ENCODE data around the gene ADCY3.
"Not testable (repeated sequence)": the region's sequence is repeated elsewhere in the genome, so short reads cannot be mapped to it uniquely, and the experiment has no call there.

Gene ADCY3

DNA sequence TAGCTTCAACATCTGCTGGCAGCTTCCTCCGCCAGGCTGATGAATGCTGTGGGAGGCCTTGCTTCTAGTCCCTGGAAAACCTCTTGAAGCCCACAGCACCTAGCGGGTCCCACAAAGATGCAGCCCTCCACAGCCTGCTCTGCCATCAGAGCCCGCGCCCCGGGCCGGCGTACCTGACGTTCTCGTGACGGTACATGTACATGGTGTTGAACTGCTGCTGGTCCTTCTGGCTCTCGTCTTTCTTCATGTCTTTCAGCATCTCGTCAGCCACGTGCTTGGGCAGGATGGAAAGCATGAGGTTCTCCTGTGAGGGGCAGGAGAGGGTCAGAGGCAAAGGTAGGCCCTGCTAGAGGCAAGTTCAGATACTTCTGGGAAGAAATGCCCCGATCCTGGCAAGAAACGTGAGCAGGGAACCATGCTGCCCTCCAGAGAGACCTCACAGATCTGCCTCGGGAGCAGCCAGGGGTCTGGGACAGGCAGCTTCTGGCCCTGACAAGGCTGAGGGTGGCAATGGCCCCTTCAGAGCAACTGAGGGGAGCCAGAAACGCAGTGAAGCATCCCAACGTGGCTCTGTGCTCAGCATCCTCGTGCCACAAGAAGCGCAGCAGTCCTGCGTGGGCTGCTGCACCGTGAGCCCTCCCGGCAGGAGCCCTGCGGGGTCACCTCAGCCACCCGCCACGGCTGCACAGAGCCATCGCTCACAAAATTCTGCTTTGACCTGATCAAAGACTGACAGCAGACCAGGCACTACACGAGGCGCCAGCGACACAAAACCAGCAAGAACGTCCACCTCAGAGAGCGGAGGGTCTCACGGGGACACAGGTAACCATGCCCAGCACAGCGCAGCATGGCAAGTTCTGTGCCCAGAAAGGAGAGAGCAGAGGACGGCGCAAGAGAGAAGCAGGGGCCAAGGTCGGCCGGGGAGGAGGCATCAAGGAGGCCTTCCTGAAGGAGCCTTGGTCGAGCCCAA, 77.7 kb downstream of the ADCY3 start:
- DNase-seq: no peak

- no peak for DNase-seq
These were observed 78.8 kb downstream of the ADCY3 start for GRCh38 chr2:24840962-24841945.

DNA sequence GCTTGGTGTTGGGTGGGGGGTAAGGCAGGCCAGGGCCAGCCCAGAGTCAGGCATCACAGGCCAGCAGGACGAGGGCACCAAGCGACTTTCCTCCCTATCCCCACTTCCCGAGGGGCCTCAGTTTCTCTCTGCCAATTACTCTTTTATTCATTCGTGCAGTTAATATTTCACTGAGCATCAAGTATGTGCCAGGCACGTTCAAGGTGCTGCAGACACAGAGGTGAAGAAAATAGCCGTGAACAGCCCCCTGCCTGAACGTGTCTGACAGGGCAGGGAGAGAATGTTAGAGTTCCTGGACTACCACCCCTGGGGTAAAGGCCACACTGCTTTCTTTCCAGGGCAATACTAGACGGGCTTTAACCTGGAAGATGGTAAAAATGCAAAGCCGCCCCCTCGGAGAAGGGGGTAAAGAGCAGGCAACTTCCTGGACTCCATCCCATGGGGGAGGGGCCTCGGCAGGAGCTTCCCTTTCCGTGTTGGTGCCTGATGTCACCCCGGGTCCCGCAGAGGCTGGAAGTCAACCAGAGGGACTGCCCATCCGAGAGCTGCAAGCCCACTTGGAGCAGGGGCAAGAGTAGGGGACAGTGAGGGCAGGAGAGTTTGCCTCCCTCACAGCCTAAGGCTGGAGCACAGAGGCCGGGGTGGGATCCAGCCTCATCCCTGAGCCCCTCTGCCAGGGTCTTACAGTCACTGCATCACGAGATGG, 79.7 kb downstream of the ADCY3 start:
- no peak for DNase-seq

GRCh38 chr2:24839729-24840128, 80.3 kb downstream of the ADCY3 start:
- no peak for DNase-seq

GRCh38 chr2:24838541-24838940, 81.5 kb downstream of the ADCY3 start:
- no peak for DNase-seq

DNA sequence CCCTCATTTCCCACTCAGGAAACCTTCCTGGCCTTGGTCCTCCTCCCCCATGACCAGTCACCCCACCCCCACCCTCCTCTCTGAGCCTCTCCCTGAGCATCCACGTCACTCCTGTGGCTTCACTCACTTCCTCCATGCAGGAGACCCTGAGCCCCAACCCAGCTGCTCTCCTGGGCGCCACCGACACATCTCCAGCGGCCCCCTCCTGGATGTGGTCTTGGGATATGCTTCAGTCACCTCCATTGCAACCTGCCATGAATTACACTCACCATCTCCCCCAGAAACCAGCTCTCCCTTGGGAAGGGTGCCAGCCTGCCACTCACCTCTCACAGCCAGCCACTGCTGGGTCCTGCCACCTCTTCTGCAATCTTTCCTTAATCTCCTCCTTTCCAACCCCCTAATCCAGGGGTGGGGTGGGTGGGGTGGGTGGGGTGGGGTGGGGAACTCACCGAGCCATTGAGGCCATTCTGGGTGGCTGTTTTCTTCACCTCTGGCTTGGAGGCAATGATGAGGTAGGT, 82.0 kb downstream of the ADCY3 start:
- no peak for DNase-seq

GRCh38 chr2:24836706-24837105, 83.3 kb downstream of the ADCY3 start:
- DNase-seq: no peak

- DNase-seq: no peak
These were observed 83.8 kb downstream of the ADCY3 start for GRCh38 chr2:24836206-24836605.

- DNase-seq: not testable (repeated sequence)
These were observed 84.6 kb downstream of the ADCY3 start for GRCh38 chr2:24835411-24835810.

DNA sequence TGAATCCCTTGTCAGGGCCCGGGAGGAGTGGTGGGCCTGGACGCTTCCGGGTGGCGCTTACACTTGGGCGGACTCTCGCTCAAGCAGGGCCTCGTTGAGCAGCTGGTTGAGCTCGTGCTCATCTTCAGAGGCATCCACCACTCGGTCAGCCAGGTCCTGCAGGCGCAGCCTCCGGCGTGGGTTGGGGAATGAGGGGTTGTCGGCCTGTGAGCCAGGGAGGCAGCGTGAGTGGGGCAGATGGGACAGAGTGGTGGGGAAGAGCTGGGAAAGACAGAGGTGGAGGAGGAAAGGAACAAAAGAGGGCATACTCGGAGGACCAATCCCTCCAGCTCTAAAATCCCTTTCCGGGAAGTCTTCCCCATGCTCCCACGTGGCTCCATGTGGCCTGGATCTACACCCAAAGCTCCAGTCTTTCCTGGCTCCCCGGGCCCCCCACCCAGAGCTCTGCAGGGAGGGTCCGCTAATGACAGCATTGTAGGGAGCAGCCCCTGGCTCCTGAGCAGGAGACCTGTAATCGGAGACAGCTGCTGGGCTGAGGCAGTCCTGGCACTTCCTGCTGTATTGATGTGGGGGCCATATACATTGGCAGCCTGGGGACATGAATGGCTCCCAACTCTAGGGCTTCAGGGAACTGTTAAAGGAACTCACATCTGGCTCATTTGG, 85.2 kb downstream of the ADCY3 start:
- DNase-seq: no peak

GRCh38 chr2:24833821-24834732, 86.0 kb downstream of the ADCY3 start:
- no peak for DNase-seq

GRCh38 chr2:24832931-24833701, 86.9 kb downstream of the ADCY3 start:
- DNase-seq: no peak

DNA sequence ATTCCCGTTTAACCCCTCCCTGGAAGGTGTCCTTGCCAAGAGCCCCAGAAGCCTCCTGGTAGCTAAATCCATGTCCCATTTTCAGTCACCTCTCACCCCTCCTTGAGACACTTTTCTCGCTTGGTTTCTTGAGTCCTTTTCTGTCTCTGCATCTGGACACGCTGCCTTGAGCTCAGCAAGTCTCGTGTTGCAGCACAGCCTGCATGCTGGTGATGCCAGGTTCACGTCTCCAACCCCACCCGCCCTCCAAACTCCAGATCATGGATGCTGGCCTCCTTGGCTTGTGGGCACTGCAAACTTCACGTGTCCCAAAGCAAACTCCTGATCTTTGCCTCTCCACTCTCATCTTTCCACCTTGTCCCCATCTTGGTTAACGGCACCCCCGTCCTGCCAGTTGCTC, 87.5 kb downstream of the ADCY3 start:
- DNase-seq: no peak

DNA sequence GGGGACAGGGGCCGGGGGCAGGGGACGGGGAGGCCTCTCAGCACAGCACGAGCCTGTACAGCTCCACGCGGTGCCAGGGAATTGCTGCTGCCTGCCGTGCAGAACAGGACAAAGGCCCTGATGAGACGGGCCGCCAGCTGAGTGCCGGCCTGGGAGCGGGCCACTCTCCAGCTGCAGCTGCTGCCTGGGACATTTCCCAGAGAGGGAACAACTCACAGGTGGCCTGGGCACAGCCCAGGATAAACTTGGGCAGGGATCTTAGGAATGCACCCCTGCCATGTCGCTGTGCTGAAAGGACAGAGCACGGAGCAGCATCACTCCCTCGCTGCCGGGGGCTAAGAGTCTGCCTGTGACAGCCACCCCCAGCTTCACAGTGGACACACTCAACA, 88.0 kb downstream of the ADCY3 start:
- DNase-seq: no peak

DNA sequence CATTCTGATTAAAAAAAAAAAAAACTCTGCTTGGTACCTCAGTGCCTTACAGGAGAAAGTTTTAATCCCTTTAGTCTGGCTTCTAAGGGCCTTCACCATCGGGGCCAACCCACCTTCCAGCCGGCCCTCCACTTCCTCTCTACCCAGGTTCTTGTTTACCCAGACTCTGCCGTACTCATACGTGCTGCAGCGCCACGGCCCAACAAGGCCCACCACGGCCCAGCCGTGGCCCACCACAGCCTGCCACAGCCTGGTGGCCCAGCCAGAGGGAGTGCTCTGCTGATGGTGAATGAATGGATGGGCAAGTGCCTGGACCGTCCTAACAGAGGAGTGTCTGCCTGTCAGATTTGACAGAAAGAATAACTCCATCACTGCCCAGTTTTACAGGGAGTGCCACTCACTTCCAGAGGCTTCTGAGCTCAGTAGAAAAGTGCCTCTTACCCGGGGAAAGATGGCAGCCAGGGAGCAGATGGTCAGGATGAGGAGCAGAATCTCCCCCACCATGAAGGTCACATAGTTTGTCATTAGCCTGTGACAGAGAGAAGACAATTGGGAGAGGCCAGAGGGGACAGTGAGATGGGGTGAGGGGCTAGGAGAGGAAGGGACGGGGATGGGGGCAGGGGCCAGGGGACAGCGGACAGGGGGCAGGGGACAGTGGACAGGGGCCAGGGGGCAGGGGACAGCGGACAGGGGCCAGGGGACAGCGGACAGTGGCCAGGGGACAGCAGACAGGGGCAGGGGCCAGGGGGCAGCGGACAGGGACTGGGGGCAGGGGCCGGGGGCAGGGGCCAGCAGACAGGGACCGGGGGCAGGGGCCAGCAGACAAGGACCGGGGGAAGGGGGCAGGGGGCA, 88.6 kb downstream of the ADCY3 start:
- no peak for DNase-seq

GRCh38 chr2:24830786-24831185, 89.3 kb downstream of the ADCY3 start:
- no peak for DNase-seq

DNA sequence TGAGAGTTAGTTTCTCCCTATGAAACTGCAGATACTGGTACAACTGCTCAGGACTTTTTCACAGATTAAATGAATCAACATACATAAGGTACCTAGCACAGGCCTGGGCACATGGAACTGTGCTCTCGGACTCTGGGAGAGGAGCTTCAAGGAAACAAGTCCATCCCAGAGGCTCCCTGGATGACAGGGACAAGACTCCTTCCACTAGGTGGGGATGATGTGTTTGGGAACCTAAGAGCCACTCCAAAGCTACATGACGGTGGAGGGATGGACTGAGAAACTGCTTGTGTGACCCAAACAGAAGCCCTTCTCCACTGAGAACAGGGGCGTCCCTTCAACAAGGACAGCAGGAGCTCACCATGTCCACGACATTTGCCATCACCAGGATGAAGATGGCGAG, 89.7 kb downstream of the ADCY3 start:
- DNase-seq: no peak

GRCh38 chr2:24828238-24828996, 91.6 kb downstream of the ADCY3 start:
- no peak for DNase-seq
